ENCODE data around the gene PTRHD1.

- TF ChIP-seq CTCF (IDR thresholded peaks at IDR 0.05) (no peak), POLR2A (IDR thresholded peaks at IDR 0.05) (no peak)
Observed at GRCh38 chr2:24791452-24791851, 1.7 kb downstream of the PTRHD1 start.
